ENCODE results near the gene MBD5. TPM values are rescaled to one million over a fixed set of nuclear protein-coding genes. Genes with fewer than 3 reads are reported as not detected.

MBD5 gene
- total and polyA plus RNA-seq, 2 experiments from 2014 or later: 12.1 to 23.4 TPM

DNA sequence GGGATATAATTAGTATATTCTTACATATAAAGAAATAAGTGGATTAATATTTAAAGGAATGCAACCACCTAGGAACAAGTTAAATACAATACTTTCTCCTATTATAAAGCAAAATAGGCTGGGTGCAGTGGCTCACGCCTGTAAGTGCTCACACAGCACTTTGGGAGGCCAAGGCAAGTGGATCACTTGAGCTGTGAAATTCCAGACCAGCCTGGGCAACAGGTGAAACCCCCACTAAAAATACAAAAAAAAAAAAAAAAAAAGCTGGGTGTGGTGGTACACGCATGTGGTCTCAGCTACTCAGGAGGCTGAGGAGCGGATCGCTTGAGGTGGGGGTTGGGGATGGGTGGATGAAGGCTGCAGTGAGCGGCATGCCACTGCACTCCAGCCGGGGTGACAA lies 337.5 kb downstream of the MBD5 start:
- no peak overlapping the region for H3K4me2 ChIP-seq (ENCODE audit: unreplicated experiment)
- no peak for DNase-seq
- H3F3A ChIP-seq (ENCODE audit: insufficient read depth): no peaks in the 10 kb centered on the region
- H3K79me2 ChIP-seq (ENCODE audit: insufficient read depth): peaks cover 33% of the 10 kb centered on the region
- no peaks in the 10 kb centered on the region for H3K27me3 ChIP-seq (replicated peaks; ENCODE audit: insufficient read depth)
- H3K9me2 ChIP-seq (ENCODE audit: insufficient read depth): no peaks in the 10 kb centered on the region
- H3K27ac ChIP-seq: no peak overlapping the region
- no peak overlapping the region for H3K9ac ChIP-seq
- no peak overlapping the region for H2AFZ ChIP-seq
- H3K36me3 ChIP-seq (ENCODE audit: low read depth): no peaks in the 10 kb centered on the region
- TF ChIP-seq EZH2 (IDR thresholded peaks at IDR 0.05; ENCODE audit: insufficient read depth, poor library complexity, severe bottlenecking) (no peak), EZH2phosphoT487 (IDR thresholded peaks at IDR 0.05; ENCODE audit: insufficient read depth, low read depth) (no peak)
- 80 to 82% methylated on average over 6 of the region's 6 CpGs for WGBS, 2 experiments (ENCODE audit: low coverage in 1 of 2, low lambda C conversion rate in 2 of 2, missing lambda C conversion rate in 2 of 2)
- no peaks in the 10 kb centered on the region for H3K4me1 ChIP-seq (ENCODE audit: insufficient read depth)
- no peaks in the 10 kb centered on the region for H3K9me3 ChIP-seq (ENCODE audit: low read depth)
- no peak overlapping the region for H3K4me3 ChIP-seq
- in situ Hi-C loops (cut with MboI): no loop called here
- no peaks in the 10 kb centered on the region for H4K20me1 ChIP-seq (ENCODE audit: insufficient read depth)

DNA sequence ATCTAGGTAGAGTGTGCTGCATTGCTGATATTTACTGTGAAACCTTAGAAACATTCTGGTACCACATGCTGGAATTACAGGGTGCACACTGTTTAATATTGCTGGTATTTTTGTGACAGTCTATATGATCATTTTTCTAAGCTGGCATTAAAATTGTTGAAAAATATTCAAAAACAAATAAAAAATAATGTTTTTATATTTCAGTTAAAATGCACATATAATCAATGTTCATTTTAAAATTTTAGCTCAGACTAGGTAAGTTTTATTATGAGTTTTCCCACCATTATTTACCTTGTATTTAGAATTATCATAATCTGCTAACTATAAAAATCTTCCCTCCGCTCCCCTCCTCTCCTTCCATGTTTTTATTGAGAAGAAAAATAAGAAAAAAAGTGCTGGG lies 339.8 kb downstream of the MBD5 start:
- Histone ChIP-seq H3K27ac (no peak overlapping the region), H3K4me1 (ENCODE audit: insufficient read depth) (no peaks in the 10 kb centered on the region), H3K9ac (no peak overlapping the region), H4K20me1 (ENCODE audit: insufficient read depth) (no peaks in the 10 kb centered on the region), H2AFZ (no peak overlapping the region), H3K4me2 (ENCODE audit: unreplicated experiment) (no peak overlapping the region), H3K79me2 (ENCODE audit: insufficient read depth) (peaks cover 28% of the 10 kb centered on the region), H3K9me2 (ENCODE audit: insufficient read depth) (no peaks in the 10 kb centered on the region), H3K9me3 (ENCODE audit: low read depth) (no peaks in the 10 kb centered on the region), H3K36me3 (ENCODE audit: low read depth) (no peaks in the 10 kb centered on the region), H3K4me3 (no peak overlapping the region), H3F3A (ENCODE audit: insufficient read depth) (no peaks in the 10 kb centered on the region), H3K27me3 (replicated peaks; ENCODE audit: insufficient read depth) (no peaks in the 10 kb centered on the region)
- TF ChIP-seq EZH2phosphoT487 (IDR thresholded peaks at IDR 0.05; ENCODE audit: insufficient read depth, low read depth) (no peak), EZH2 (IDR thresholded peaks at IDR 0.05; ENCODE audit: insufficient read depth, poor library complexity, severe bottlenecking) (no peak)
- DNase-seq: no peak
- in situ Hi-C loops (cut with MboI): no loop called here
- WGBS, 2 experiments (ENCODE audit: low coverage in 1 of 2, low lambda C conversion rate in 2 of 2, missing lambda C conversion rate in 2 of 2): 98 to 100% methylated on average over 1 of the region's 1 CpG

- Histone ChIP-seq H3K27me3 (replicated peaks; ENCODE audit: insufficient read depth) (no peaks in the 10 kb centered on the region), H3K4me2 (ENCODE audit: unreplicated experiment) (no peak overlapping the region), H3K9me2 (ENCODE audit: insufficient read depth) (no peaks in the 10 kb centered on the region), H3K4me1 (ENCODE audit: insufficient read depth) (no peaks in the 10 kb centered on the region), H3F3A (ENCODE audit: insufficient read depth) (no peaks in the 10 kb centered on the region), H3K4me3 (no peak overlapping the region), H3K36me3 (ENCODE audit: low read depth) (no peaks in the 10 kb centered on the region), H2AFZ (no peak overlapping the region), H3K27ac (no peak overlapping the region), H4K20me1 (ENCODE audit: insufficient read depth) (no peaks in the 10 kb centered on the region), H3K9ac (no peak overlapping the region), H3K9me3 (ENCODE audit: low read depth) (no peaks in the 10 kb centered on the region), H3K79me2 (ENCODE audit: insufficient read depth) (peaks cover 12% of the 10 kb centered on the region; the same call in 1 of the 2 replicates)
- no peak for DNase-seq
- WGBS, 2 experiments (ENCODE audit: low coverage in 1 of 2, low lambda C conversion rate in 2 of 2, missing lambda C conversion rate in 2 of 2): 94 to 98% methylated on average over 10 of the region's 10 CpGs
- no peak for TF ChIP-seq EZH2phosphoT487 (IDR thresholded peaks at IDR 0.05; ENCODE audit: insufficient read depth, low read depth)
- TF ChIP-seq EZH2 (IDR thresholded peaks at IDR 0.05; ENCODE audit: insufficient read depth, poor library complexity, severe bottlenecking): no peak
- in situ Hi-C loops (cut with MboI): no loop called here
Observed at GRCh38 chr2:148362144-148362796, 341.4 kb downstream of the MBD5 start.

GRCh38 chr2:148375214-148375613 lies 354.3 kb downstream of the MBD5 start:
- Histone ChIP-seq H3K27me3 (replicated peaks; ENCODE audit: insufficient read depth) (no peaks in the 10 kb centered on the region), H3K4me1 (ENCODE audit: insufficient read depth) (no peaks in the 10 kb centered on the region), H3K9me2 (ENCODE audit: insufficient read depth) (no peaks in the 10 kb centered on the region), H3K27ac (no peak overlapping the region), H3K9ac (no peak overlapping the region), H3K36me3 (ENCODE audit: low read depth) (no peaks in the 10 kb centered on the region), H2AFZ (no peak overlapping the region), H3K79me2 (ENCODE audit: insufficient read depth) (no peaks in the 10 kb centered on the region), H3K9me3 (ENCODE audit: low read depth) (no peaks in the 10 kb centered on the region), H3K4me2 (ENCODE audit: unreplicated experiment) (no peak overlapping the region), H4K20me1 (ENCODE audit: insufficient read depth) (no peaks in the 10 kb centered on the region), H3F3A (ENCODE audit: insufficient read depth) (no peaks in the 10 kb centered on the region), H3K4me3 (no peak overlapping the region)
- TF ChIP-seq EZH2phosphoT487 (IDR thresholded peaks at IDR 0.05; ENCODE audit: insufficient read depth, low read depth) (no peak), EZH2 (IDR thresholded peaks at IDR 0.05; ENCODE audit: insufficient read depth, poor library complexity, severe bottlenecking) (no peak)
- 81% methylated on average over 3 of the region's 3 CpGs for WGBS, 2 experiments (ENCODE audit: low coverage in 1 of 2, low lambda C conversion rate in 2 of 2, missing lambda C conversion rate in 2 of 2)
- no peak for DNase-seq
- in situ Hi-C loops (cut with MboI): no loop called here
